Right ventricle myocardium superior (tissue), 1 donor: Measurements from ENCODE around the gene PAN3. TPM values are rescaled to one million over a fixed set of nuclear protein-coding genes. Genes with fewer than 3 reads are reported as not detected.

Experiments used
- ATAC-seq: fragments of 200-7000 bp; cut with Tn5 transposase; one replicate; pipeline ENCODE4 v1.9.1; 2020; ENCODE audit warnings: mild to moderate bottlenecking; ENCODE audit not compliant: poor library complexity
- DNase-seq: peaks from one replicate; pipeline ENCODE4 v3.0.0-alpha.2; 2020
- intact Hi-C: fragments of 100-400 bp; cut with DNase I; formaldehyde crosslinking; loops from one replicate; pipeline ENCODE4 v1.11.2; 2022
- total RNA-seq: library from RNA; stranded (reverse); fragmentation: NEBNext Ultra II Directional; extraction: Animal tissue kit (Norgen Biotek cat#: 25700); gene quantifications from one replicate; pipeline ENCODE4 v1.2.1, GENCODE V29; 2021
- donor health status: DM: no; HTN: yes; CAD: no; lungs with severe emphysema.

Gene PAN3
- total RNA-seq, 1 donor from 2014 or later = 8.1 TPM

DNA sequence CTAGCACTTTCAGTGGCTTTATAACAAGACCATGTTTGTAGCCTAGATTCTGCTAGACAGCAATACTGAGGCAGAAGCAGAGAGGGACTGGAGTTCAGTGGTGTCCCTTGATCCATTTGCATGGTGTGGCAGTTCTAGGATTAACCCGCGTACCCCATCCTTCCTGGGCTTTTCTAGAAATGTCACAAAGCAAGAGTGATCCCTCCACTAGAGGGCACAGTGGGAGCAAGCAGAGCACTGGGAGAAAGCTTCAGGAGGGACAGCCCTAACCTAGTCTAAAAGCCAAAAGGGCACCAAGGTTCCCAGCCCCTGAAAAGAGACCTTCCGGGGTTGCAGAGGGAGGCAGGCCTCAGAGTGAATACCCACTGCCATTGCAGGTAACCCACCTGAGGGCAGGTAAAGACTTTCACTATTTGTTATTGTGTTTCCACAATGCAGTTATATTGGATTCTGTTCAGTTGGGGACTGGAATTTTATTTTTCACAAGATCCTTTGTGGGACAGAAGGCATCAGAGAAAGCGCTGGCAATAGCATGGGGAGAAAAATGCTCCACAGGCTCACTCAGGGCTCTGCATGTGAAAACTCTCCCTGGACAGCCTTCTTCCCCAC lies 185.9 kb downstream of the PAN3 start:
- intact Hi-C loops = loop anchor here (2.0 to 10.0 kb wide), 2 partner anchors 313 to 471 kb away; no protein-coding TSS in a partner anchor
- ATAC-seq (peak; percentile 87), DNase-seq (no peak)

- no peak for DNase-seq
- intact Hi-C loops = loop anchor here (2.0 to 10.0 kb wide), 2 partner anchors 312 to 470 kb away; no protein-coding TSS in a partner anchor
- peak; percentile 36 for ATAC-seq
Observed at GRCh38 chr13:28325022-28325421, 186.7 kb downstream of the PAN3 start.

DNA sequence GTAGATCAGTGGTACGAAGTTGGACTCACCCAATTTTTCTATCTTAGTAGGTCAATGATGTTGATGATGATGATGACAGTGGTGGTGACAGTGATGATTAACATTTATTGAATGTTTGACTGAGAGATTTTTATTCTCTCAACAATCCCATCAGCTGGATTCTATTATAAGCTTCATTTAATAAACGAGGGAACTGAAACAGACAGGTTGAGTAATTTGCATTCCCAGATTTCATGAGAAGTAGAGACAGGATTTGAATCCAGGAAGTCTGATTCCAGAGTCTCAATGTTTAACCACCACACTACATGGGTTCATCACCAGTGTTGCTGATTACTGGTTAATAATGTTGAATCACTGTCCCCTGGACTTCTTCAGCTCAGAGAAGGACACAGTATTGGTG lies 187.7 kb downstream of the PAN3 start:
- intact Hi-C loops = loop anchor here (10.0 kb wide), 1 partner anchor 469 kb away; no protein-coding TSS in a partner anchor
- no peak for DNase-seq
- no peak for ATAC-seq

- DNase-seq (no peak), ATAC-seq (no peak)
- intact Hi-C loops = loop anchor here (10.0 kb wide), 1 partner anchor 467 kb away; no protein-coding TSS in a partner anchor
Observed at GRCh38 chr13:28327373-28328270, 189.3 kb downstream of the PAN3 start.

- intact Hi-C loops = loop anchor here (10.0 kb wide), 1 partner anchor 467 kb away; no protein-coding TSS in a partner anchor
- no peak for DNase-seq
- no peak for ATAC-seq
Observed at GRCh38 chr13:28328271-28328607, 189.9 kb downstream of the PAN3 start.

DNA sequence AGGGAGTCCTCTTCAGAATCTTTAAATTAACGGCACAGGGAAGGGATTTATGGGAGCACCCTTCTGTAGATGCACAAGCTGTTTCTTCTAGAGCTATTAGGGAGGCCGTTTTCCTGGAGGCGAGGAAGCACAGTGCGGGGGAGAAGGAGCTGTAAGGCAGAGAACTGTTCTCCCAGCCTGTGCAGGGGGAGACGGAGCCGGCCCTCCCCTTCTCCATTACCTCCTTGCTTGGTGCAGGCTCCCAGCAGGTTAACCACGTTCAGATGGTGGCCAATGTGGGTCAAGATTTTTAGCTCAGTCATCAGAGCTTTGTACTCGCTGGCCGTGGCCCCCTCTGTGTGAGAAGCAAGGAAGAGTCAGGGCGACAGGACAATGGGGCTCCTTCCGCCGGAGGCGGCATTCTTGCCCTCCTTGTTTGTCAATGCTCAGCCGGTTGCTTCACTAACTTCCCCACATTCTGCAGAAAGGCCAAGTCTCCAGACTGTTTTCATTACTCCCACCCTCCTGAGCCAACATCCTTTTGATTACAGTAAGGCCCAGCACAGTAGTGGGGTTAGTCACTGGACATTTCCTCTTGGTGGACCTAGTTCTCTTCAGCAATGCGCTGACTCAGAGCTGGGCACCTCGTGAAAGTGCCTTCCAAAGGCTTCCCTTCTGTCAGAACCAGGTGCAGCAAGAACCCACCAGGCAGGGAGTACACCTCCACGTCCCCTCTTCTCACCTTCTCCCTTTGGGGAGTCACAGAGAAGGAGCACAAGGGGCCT lies 191.2 kb downstream of the PAN3 start:
- ATAC-seq (peak; percentile 15), DNase-seq (no peak)
- intact Hi-C loops = loop anchor here (10.0 kb wide), 1 partner anchor 465 kb away; no protein-coding TSS in a partner anchor

- DNase-seq (no peak), ATAC-seq (no peak)
- intact Hi-C loops = no loop called here
Observed at GRCh38 chr13:28333204-28333881, 195.0 kb downstream of the PAN3 start.

- intact Hi-C loops = no loop called here
- DNase-seq (peak; percentile 55), ATAC-seq (peak; percentile 25)
Observed at GRCh38 chr13:28336193-28336657, 197.9 kb downstream of the PAN3 start.

GRCh38 chr13:28337166-28338005 lies 199.0 kb downstream of the PAN3 start:
- ATAC-seq = peak; percentile 55
- DNase-seq = no peak
- intact Hi-C loops = no loop called here

GRCh38 chr13:28338006-28338574 lies 199.7 kb downstream of the PAN3 start:
- intact Hi-C loops = no loop called here
- ATAC-seq (peak; percentile 22), DNase-seq (no peak)

DNA sequence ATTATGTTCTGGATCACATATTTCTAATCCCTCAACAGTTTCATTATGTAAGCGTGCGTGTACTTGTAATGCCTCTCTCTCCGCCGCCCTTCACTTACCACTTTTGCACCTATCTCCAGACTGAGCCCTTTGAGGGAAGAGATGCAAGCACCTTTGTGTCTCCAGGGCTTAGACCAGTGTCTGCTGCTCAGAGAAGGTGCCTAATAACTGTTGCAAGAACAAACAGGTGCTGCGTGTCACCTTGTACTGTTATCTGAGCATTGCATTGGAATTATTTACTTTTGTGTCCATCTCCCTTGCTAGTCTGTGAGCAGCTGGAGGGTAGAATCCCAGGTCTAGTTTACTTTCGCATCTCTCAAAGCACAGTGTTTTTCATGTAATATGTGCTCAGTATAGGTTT lies 200.4 kb downstream of the PAN3 start:
- ATAC-seq (no peak), DNase-seq (no peak)
- intact Hi-C loops = no loop called here

DNA sequence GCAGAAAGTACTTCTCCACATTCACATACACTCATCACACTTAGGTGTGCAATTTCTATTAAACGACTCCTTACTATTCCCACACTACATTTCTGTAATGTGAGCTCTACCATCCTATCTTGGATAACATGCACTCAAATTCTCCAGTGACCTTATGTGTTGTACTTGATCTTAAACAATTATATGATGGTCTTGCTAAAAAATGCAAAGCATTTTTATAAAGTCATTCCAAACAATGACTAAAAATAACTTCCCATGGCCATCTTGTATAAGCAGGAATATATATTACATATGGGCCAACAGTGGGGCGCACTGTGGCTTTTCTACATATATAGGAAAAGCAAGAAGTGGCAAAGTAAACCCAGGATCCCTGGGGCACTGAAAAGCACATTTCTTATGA lies 201.1 kb downstream of the PAN3 start:
- ATAC-seq (no peak), DNase-seq (no peak)
- intact Hi-C loops = no loop called here

DNA sequence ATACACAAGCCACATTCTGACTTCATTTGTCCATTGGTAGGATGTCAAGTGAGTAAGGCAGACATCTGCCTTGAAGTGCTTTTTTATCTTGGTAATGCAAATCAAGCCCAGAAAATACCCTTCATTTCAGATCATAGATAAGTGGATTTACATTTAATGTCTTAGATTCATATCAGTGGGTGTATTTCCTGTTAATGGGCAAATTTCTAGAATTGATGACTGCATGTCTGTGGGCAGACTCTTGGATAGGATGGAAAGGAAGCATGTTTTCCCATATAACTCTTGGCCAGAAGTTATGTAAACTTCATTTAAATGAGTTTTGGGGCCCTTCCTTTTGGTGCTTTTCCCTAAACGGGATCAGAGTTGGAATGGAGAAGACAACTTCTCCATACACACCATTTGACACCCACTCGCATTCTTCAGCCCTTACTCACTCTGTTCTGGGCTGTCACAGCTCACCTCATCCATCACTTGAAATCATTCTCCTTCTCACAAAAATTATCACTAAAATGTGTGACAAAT lies 202.0 kb downstream of the PAN3 start:
- DNase-seq (no peak), ATAC-seq (no peak)
- intact Hi-C loops = no loop called here

- intact Hi-C loops = no loop called here
- ATAC-seq = no peak
Observed at GRCh38 chr13:28342251-28342650, 203.9 kb downstream of the PAN3 start.

GRCh38 chr13:28344163-28344562 lies 205.8 kb downstream of the PAN3 start:
- DNase-seq (no peak), ATAC-seq (no peak)
- intact Hi-C loops = no loop called here

More at GRCh38 chr13:28342251-28342650, 203.9 kb downstream of the PAN3 start:
- DNase-seq = no peak
